ENCODE measurements around the gene LRRC7. TPM values are rescaled to one million over a fixed set of nuclear protein-coding genes. Genes with fewer than 3 reads are reported as not detected.
"Not testable (repeated sequence)": the region's sequence is repeated elsewhere in the genome, so short reads cannot be mapped to it uniquely, and the experiment has no call there.

The LRRC7 gene
- total and polyA plus RNA-seq, 2 of the 13 experiments (the other 11 are each of a cell fraction or from before 2014, with no cell fraction given): not detected

DNA sequence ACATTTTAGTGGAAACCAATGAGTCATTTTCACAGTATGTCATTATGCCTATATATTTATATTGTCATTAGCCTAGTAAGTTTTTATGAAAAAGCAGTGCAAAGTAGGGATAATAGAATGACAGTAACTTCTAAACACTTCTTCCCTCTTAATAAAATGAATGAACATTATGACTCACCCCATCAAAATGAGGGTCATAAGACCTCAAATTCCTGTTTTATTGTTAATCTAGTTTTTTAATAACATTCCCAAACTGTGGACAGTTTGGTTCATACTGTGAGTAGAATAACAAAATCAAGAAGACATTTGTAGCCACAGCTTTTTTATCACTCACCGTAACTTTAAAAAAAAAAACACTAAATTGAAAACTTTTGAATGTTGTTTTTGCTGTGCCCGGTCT lies 477.1 kb downstream of the LRRC7 start:
- Histone ChIP-seq H3K4me3 (replicated peaks in 1 of 3; ENCODE audit: insufficient read depth in 1 of 3, low read depth in 2 of 3, low read length in 3 of 3) (no peak overlapping the region), H2AFZ (ENCODE audit: low read length) (no peak overlapping the region), H4K20me1 (ENCODE audit: insufficient read depth, low read length) (no peaks in the 10 kb centered on the region), H3K4me2 (ENCODE audit: low read depth, low read length) (no peak overlapping the region), H3K27me3 (ENCODE audit: control insufficient read depth in 1 of 2, insufficient read depth in 2 of 2, low read length in 2 of 2) (no peaks in the 10 kb centered on the region), H3K9ac (ENCODE audit: insufficient read depth, low read depth, low read length) (no peak overlapping the region), H3K4me1 (ENCODE audit: insufficient read depth, low read length) (no peaks in the 10 kb centered on the region), H3K79me2 (ENCODE audit: insufficient read depth, low read length) (no peaks in the 10 kb centered on the region), H3K9me3 (ENCODE audit: low read length) (no peaks in the 10 kb centered on the region), H3K27ac (ENCODE audit: extremely low read length, insufficient read depth, low read length) (no peak overlapping the region), H3K36me3 (replicated peaks in 1 of 2; ENCODE audit: control insufficient read depth in 1 of 2, insufficient read depth in 2 of 2, low read length in 2 of 2) (no peaks in the 10 kb centered on the region)
- ChIA-PET POLR2A (no interaction called here), CTCF (ENCODE audit: low intra/inter-chr PET ratio, low total read pairs) (no interaction called here)
- DNase-seq (ENCODE audit: low spot score) (no peak), ATAC-seq (no peak), FAIRE-seq (no peak)
- no TSS peak for BruUV-seq (replicated peaks)
- 31% methylated on average over 2 of the region's 2 CpGs for WGBS (ENCODE audit: low lambda C conversion rate)
- TF ChIP-seq ZNF543 (CRISPR knock-in tag; IDR thresholded peaks at IDR 0.05) (no peak), NRL (CRISPR knock-in tag; IDR thresholded peaks at IDR 0.05; ENCODE audit: borderline replicate concordance) (no peak), HOXA9 (CRISPR knock-in tag; IDR thresholded peaks at IDR 0.05; ENCODE audit: borderline replicate concordance) (no peak), ZSCAN20 (CRISPR knock-in tag; IDR thresholded peaks at IDR 0.05; ENCODE audit: borderline replicate concordance) (no peak), TSC22D2 (CRISPR knock-in tag; IDR thresholded peaks at IDR 0.05; ENCODE audit: borderline replicate concordance) (no peak), ZNF773 (CRISPR knock-in tag; IDR thresholded peaks at IDR 0.05; ENCODE audit: borderline replicate concordance) (no peak), CBX1 (IDR thresholded peaks at IDR 0.05; ENCODE audit: low read depth) (no peak)
- TF ChIP-seq, protein P1, sequence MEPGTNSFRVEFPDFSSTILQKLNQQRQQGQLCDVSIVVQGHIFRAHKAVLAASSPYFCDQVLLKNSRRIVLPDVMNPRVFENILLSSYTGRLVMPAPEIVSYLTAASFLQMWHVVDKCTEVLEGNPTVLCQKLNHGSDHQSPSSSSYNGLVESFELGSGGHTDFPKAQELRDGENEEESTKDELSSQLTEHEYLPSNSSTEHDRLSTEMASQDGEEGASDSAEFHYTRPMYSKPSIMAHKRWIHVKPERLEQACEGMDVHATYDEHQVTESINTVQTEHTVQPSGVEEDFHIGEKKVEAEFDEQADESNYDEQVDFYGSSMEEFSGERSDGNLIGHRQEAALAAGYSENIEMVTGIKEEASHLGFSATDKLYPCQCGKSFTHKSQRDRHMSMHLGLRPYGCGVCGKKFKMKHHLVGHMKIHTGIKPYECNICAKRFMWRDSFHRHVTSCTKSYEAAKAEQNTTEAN (CRISPR knock-in tag; conservative IDR thresholded peaks at IDR 0.05): no peak
- in situ Hi-C loops (cut with HindIII; ENCODE audit: extremely low pct_ligation_motif_present, low pct_unique_long_range_greater_than_20kb): no loop called here
- intact Hi-C loops (cut with micrococcal nuclease; ENCODE audit: unreplicated experiment): no loop called here

DNA sequence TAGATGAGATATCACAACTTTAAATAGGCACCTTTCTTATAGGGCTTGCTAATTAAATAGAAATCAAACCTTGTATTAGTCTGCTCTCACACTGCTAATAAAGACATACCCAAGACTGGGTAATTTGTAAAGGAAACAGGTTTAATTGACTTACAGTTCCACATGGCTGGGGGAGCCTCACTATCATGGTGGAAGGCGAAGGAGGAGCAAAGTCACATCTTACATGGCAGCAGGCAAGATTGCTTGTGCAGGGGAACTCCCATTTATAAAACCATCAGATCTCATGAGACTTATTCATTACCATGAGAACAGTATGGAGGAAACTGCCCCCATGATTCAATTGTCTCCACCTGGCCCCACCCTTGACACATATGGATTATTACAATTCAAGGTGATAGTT lies 477.9 kb downstream of the LRRC7 start:
- H3K9ac ChIP-seq (ENCODE audit: insufficient read depth, low read depth, low read length); POLR2A ChIA-PET; H3K4me1 ChIP-seq (ENCODE audit: insufficient read depth, low read length); in situ Hi-C loops (cut with HindIII; ENCODE audit: extremely low pct_ligation_motif_present, low pct_unique_long_range_greater_than_20kb); FAIRE-seq; H3K9me3 ChIP-seq (ENCODE audit: low read length); H4K20me1 ChIP-seq (ENCODE audit: insufficient read depth, low read length); H3K27me3 ChIP-seq (ENCODE audit: control insufficient read depth in 1 of 2, insufficient read depth in 2 of 2, low read length in 2 of 2); H3K27ac ChIP-seq (ENCODE audit: extremely low read length, insufficient read depth, low read length); BruUV-seq (replicated peaks); H3K36me3 ChIP-seq (replicated peaks in 1 of 2; ENCODE audit: control insufficient read depth in 1 of 2, insufficient read depth in 2 of 2, low read length in 2 of 2); DNase-seq (ENCODE audit: low spot score); H3K79me2 ChIP-seq (ENCODE audit: insufficient read depth, low read length); CTCF ChIA-PET (ENCODE audit: low intra/inter-chr PET ratio, low total read pairs); ATAC-seq; H3K4me3 ChIP-seq (replicated peaks in 1 of 3; ENCODE audit: insufficient read depth in 1 of 3, low read depth in 2 of 3, low read length in 3 of 3); H3K4me2 ChIP-seq (ENCODE audit: low read depth, low read length); H2AFZ ChIP-seq (ENCODE audit: low read length); intact Hi-C loops (cut with micrococcal nuclease; ENCODE audit: unreplicated experiment): not testable (repeated sequence)
- WGBS (ENCODE audit: low lambda C conversion rate): 0% methylated on average over 1 of the region's 1 CpG

All from HepG2 (cell line).